B cell (primary cell): ENCODE data around the gene ZDHHC7. TPM values are rescaled to one million over a fixed set of nuclear protein-coding genes. Genes with fewer than 3 reads are reported as not detected.

ENCODE experiments used
- ATAC-seq: fragments of 200-7000 bp; cut with Tn5 transposase; one replicate; pipeline ENCODE4 v1.10.0; 2021; ENCODE audit warnings: low read depth, mild to moderate bottlenecking, moderate number of reproducible peaks, moderate library complexity
- CTCF ChIA-PET: fragments of 350-600 bp; sonication (Branson Sonifier 250); formaldehyde crosslinking; loops from one replicate; lab custom pipeline; 2021; ENCODE audit warnings: antibody characterized with exemption, inconsistent platforms; lab: Charles Lee
- POLR2A ChIA-PET: fragments of 350-600 bp; sonication (Branson Sonifier 250); formaldehyde crosslinking; loops from one replicate; lab custom pipeline; 2021; ENCODE audit warnings: antibody characterized with exemption; lab: Charles Lee
- DNase-seq: peaks from one replicate; pipeline ENCODE4 v3.0.0; 2013
- H2AFZ ChIP-seq: 2 replicates; pipeline ENCODE4 v1.6.1; 2012; ENCODE audit warnings: mild to moderate bottlenecking, low read depth, low read length; ENCODE audit not compliant: insufficient read depth, poor library complexity, severe bottlenecking
- H3K27ac ChIP-seq, 2 donors: 1 replicate in 1 of 2; 2 replicates in 1 of 2; pipeline ENCODE4 v1.5.1; 2012 to 2013; ENCODE audit warnings: low read length in 2 of 2, mild to moderate bottlenecking in 2 of 2, moderate library complexity in 1 of 2
- H3K27me3 ChIP-seq, 4 experiments: fragments of 200-600 bp in 1 of 4; sonication (generic) in 1 of 4; replicated peaks in 1 of 4; 1 replicate in 2 of 4; 2 replicates in 2 of 4; pipeline versions ENCODE4 v1.6.1 to v1.7.0; 2013 to 2016; ENCODE audit warnings: low read length in 3 of 4, mild to moderate bottlenecking in 2 of 4, mixed read lengths in 1 of 4, moderate library complexity in 1 of 4; ENCODE audit not compliant: insufficient read depth in 4 of 4, control insufficient read depth in 3 of 4; ENCODE audit errors: control extremely low read depth in 1 of 4
- H3K36me3 ChIP-seq, 2 experiments: replicated peaks in 1 of 2; 1 replicate in 1 of 2; 2 replicates in 1 of 2; pipeline versions ENCODE4 v1.6.1 to v1.7.1; 2013; ENCODE audit warnings: low read length in 1 of 2; ENCODE audit not compliant: insufficient read depth in 2 of 2, control insufficient read depth in 1 of 2; ENCODE audit errors: control extremely low read depth in 1 of 2, extremely low read depth in 1 of 2
- H3K4me1 ChIP-seq, 2 donors: fragments of 200-600 bp in 1 of 2; sonication (generic) in 1 of 2; 1 replicate in 1 of 2; 2 replicates in 1 of 2; pipeline versions ENCODE4 v1.5.1 to v1.6.1; 2013 to 2017; ENCODE audit warnings: low read length in 2 of 2; ENCODE audit not compliant: control insufficient read depth in 2 of 2, insufficient read depth in 2 of 2
- H3K4me2 ChIP-seq: replicated peaks from 2 replicates; pipeline ENCODE3; 2012; ENCODE audit warnings: mild to moderate bottlenecking, low read depth, low read length; ENCODE audit not compliant: poor library complexity, severe bottlenecking
- H3K4me3 ChIP-seq, 5 experiments: fragments of 200-600 bp in 1 of 5; sonication (generic) in 1 of 5; 1 replicate in 3 of 5; 2 replicates in 2 of 5; pipeline versions ENCODE4 v1.5.1 to v1.7.0; 2011 to 2016; ENCODE audit warnings: low read length in 4 of 5, mild to moderate bottlenecking in 4 of 5, low read depth in 2 of 5, control low read depth in 1 of 5, moderate library complexity in 1 of 5; ENCODE audit not compliant: insufficient read depth in 1 of 5; ENCODE audit errors: control extremely low read depth in 1 of 5, extremely low read depth in 1 of 5
- H3K79me2 ChIP-seq: fragments of 200-600 bp; sonication (generic); one replicate; pipeline ENCODE4 v1.6.0; 2016; ENCODE audit warnings: low read length; ENCODE audit not compliant: control insufficient read depth, insufficient read depth
- H3K9ac ChIP-seq: fragments of 200-600 bp; sonication (generic); 2 replicates; pipeline ENCODE4 v1.6.1; 2017; ENCODE audit warnings: mild to moderate bottlenecking, low read length, moderate library complexity
- H3K9me3 ChIP-seq, 3 donors: one replicate each; pipeline versions ENCODE4 v1.6.1 to v1.7.1; 2013; ENCODE audit warnings: low read length in 2 of 3; ENCODE audit not compliant: control insufficient read depth in 2 of 3, insufficient read depth in 1 of 3; ENCODE audit errors: control extremely low read depth in 1 of 3
- H4K20me1 ChIP-seq: 2 replicates; pipeline ENCODE4 v1.6.0; 2012; ENCODE audit warnings: mild to moderate bottlenecking, low read length; ENCODE audit not compliant: insufficient read depth, control insufficient read depth, poor library complexity, severe bottlenecking
- H3K27ac Mint-ChIP-seq: one replicate; pipeline ENCODE4 v1.8.0; 2021; ENCODE audit warnings: mixed read lengths
- H3K27me3 Mint-ChIP-seq: one replicate; pipeline ENCODE4 v1.8.0; 2021; ENCODE audit warnings: mixed read lengths
- H3K4me1 Mint-ChIP-seq: one replicate; pipeline ENCODE4 v1.8.0; 2021; ENCODE audit warnings: mixed read lengths
- H3K4me3 Mint-ChIP-seq: one replicate; pipeline ENCODE4 v1.8.0; 2021; ENCODE audit warnings: mixed read lengths
- H3K9me3 Mint-ChIP-seq: one replicate; pipeline ENCODE4 v1.8.0; 2022; ENCODE audit warnings: mixed read lengths; ENCODE audit not compliant: insufficient read depth
- CTCF ChIP-seq: fragments of 200-600 bp; IDR thresholded peaks from one replicate; pipeline ENCODE4 v1.8.0; 2022; ENCODE audit warnings: antibody characterized with exemption, mild to moderate bottlenecking
- EZH2 ChIP-seq: IDR thresholded peaks from 2 replicates; pipeline ENCODE4 v1.6.1; 2012; ENCODE audit warnings: borderline replicate concordance, low read depth, mild to moderate bottlenecking, moderate library complexity, low read length; ENCODE audit not compliant: insufficient read depth, poor library complexity, severe bottlenecking
- WGBS: methylation state at CpG from one replicate; pipeline ENCODE4 v1.1.5; 2013; ENCODE audit warnings: missing lambda C conversion rate; ENCODE audit not compliant: insufficient coverage; 5-methylcytosine and 5-hydroxymethylcytosine counted together
- intact Hi-C: fragments of 100-400 bp; cut with micrococcal nuclease; formaldehyde crosslinking; loops from one replicate; pipeline ENCODE4 v1.10.0; 2022
- polyA plus RNA-seq: library from polyadenylated mRNA; depleted of rRNA; stranded (reverse); fragments of >200 nt; gene quantifications from 2 replicates; pipeline ENCODE4 v1.2.3, GENCODE V29; 2012
- total RNA-seq, 2 donors: library from RNA; stranded (reverse); fragments of 120-200 nt in 1 of 2; gene quantifications; 1 replicate in 1 of 2; 2 replicates in 1 of 2; pipeline versions ENCODE4 v1.2.3 to v1.2.4, GENCODE V29; 2013 to 2022

Gene ZDHHC7
- total and polyA plus RNA-seq, 2 donors (not counting 1 experiment from before 2014, with no cell fraction given) = 25.2 to 36.1 TPM

GRCh38 chr16:84952335-84953189, 58.8 kb downstream of the ZDHHC7 start:
- H3K27ac Mint-ChIP-seq = no peak overlapping the region
- peaks cover 0 to 9% (median 0%) of the 10 kb centered on the region in 3 donors for H3K9me3 ChIP-seq
- H3K27ac ChIP-seq = no peak overlapping the region
- TF ChIP-seq CTCF = peak; percentile 85
- no peak for TF ChIP-seq EZH2
- H3K4me3 Mint-ChIP-seq = no peak overlapping the region
- peaks cover 6% of the 10 kb centered on the region for H3K4me1 Mint-ChIP-seq
- peaks cover 0 to 14% (median 4%) of the 10 kb centered on the region in 4 experiments for H3K27me3 ChIP-seq
- ChIA-PET CTCF (interaction anchor here (0.9 to 6.4 kb wide), 23 partner anchors 9 to 447 kb away, joined by 3 to 138 read pairs (median 5); partner anchors contain the start of gene ZDHHC7), POLR2A (no interaction called here)
- no peaks in the 10 kb centered on the region for H3K9me3 Mint-ChIP-seq
- WGBS = 65% methylated on average over 11 of the region's 12 CpGs
- no peak overlapping the region for H2AFZ ChIP-seq
- no peaks in the 10 kb centered on the region for H4K20me1 ChIP-seq
- H3K36me3 ChIP-seq = no peaks in the 10 kb centered on the region
- H3K27me3 Mint-ChIP-seq = peaks cover 12% of the 10 kb centered on the region
- intact Hi-C loops = loop anchor here (1.0 to 2.0 kb wide), 3 partner anchors 27 to 330 kb away; no protein-coding TSS in a partner anchor
- H3K9ac ChIP-seq = no peak overlapping the region
- H3K4me1 ChIP-seq = peaks cover 0 to 14% of the 10 kb centered on the region in 2 donors
- DNase-seq (peak; percentile 83), ATAC-seq (peak; percentile 87)
- H3K4me3 ChIP-seq = no peak overlapping the region
- no peaks in the 10 kb centered on the region for H3K79me2 ChIP-seq
- H3K4me2 ChIP-seq = no peak overlapping the region

- Mint-ChIP-seq H3K4me3 (no peak overlapping the region), H3K4me1 (peaks cover 12% of the 10 kb centered on the region), H3K27ac (no peak overlapping the region), H3K9me3 (no peaks in the 10 kb centered on the region), H3K27me3 (peaks cover 12% of the 10 kb centered on the region)
- H3K27ac ChIP-seq = no peak overlapping the region
- H2AFZ ChIP-seq = no peak overlapping the region
- ATAC-seq (no peak), DNase-seq (peak; percentile 27)
- no peak overlapping the region for H3K4me2 ChIP-seq
- TF ChIP-seq EZH2 (no peak), CTCF (peak; percentile 30)
- 81% methylated on average over 10 of the region's 10 CpGs for WGBS
- intact Hi-C loops = no loop called here
- ChIA-PET POLR2A (no interaction called here), CTCF (interaction anchor here (0.6 to 6.4 kb wide), 6 partner anchors 18 to 327 kb away, joined by 3 to 138 read pairs (median 15); no protein-coding TSS in a partner anchor)
- H3K36me3 ChIP-seq = no peaks in the 10 kb centered on the region
- H3K79me2 ChIP-seq = no peaks in the 10 kb centered on the region
- H4K20me1 ChIP-seq = no peaks in the 10 kb centered on the region
- peaks cover 0 to 8% (median 0%) of the 10 kb centered on the region in 3 donors for H3K9me3 ChIP-seq
- H3K27me3 ChIP-seq = peaks cover 0 to 14% (median 4%) of the 10 kb centered on the region in 4 experiments
- peaks cover 0 to 21% of the 10 kb centered on the region in 2 donors for H3K4me1 ChIP-seq
- H3K4me3 ChIP-seq = no peak overlapping the region
- H3K9ac ChIP-seq = no peak overlapping the region
These were observed 60.4 kb downstream of the ZDHHC7 start for GRCh38 chr16:84950906-84951305.
